Ishikawa (cell line): ENCODE data around the gene AATK.
A peak's percentile ranks its signal among the peaks of the same experiment; 100 is the strongest.

Source experiments
- CEBPB ChIP-seq: IDR thresholded peaks from 2 replicates; pipeline ENCODE4 v1.6.1; 2012
- CREB1 ChIP-seq: IDR thresholded peaks from 2 replicates; pipeline ENCODE4 v1.6.1; 2012; ENCODE audit warnings: low read depth
- EGR1 ChIP-seq: IDR thresholded peaks from 2 replicates; pipeline ENCODE4 v1.6.1; 2012
- EP300 ChIP-seq: IDR thresholded peaks from 2 replicates; pipeline ENCODE4 v1.6.1; 2012; ENCODE audit warnings: borderline replicate concordance
- FOXM1 ChIP-seq: IDR thresholded peaks from 2 replicates; pipeline ENCODE4 v1.6.1; 2012; ENCODE audit warnings: low read depth, borderline replicate concordance
- NFIC ChIP-seq: IDR thresholded peaks from 2 replicates; pipeline ENCODE4 v1.6.1; 2012
- RAD21 ChIP-seq: IDR thresholded peaks from 2 replicates; pipeline ENCODE4 v1.6.1; 2012; ENCODE audit warnings: low read depth
- TAF1 ChIP-seq: IDR thresholded peaks from 2 replicates; pipeline ENCODE4 v1.6.1; 2012; ENCODE audit warnings: low read depth, mild to moderate bottlenecking
- TCF12 ChIP-seq: IDR thresholded peaks from 2 replicates; pipeline ENCODE4 v1.6.1; 2012; ENCODE audit warnings: low read depth
- TEAD4 ChIP-seq: IDR thresholded peaks from 2 replicates; pipeline ENCODE4 v1.6.1; 2012
- YY1 ChIP-seq: IDR thresholded peaks from 2 replicates; pipeline ENCODE4 v1.6.1; 2012; ENCODE audit warnings: low read depth
- ZBTB7A ChIP-seq: IDR thresholded peaks from 2 replicates; pipeline ENCODE4 v1.6.1; 2012; ENCODE audit warnings: low read depth
- TF ChIP-seq, protein P1 (sequence below): IDR thresholded peaks from 2 replicates; pipeline ENCODE4 v1.6.1; 2012; ENCODE audit warnings: low read depth, mild to moderate bottlenecking
- TF ChIP-seq, protein P2 (sequence below): IDR thresholded peaks from 2 replicates; pipeline ENCODE4 v1.6.1; 2012
- TF ChIP-seq, protein P3 (sequence below): IDR thresholded peaks from 2 replicates; pipeline ENCODE4 v1.6.1; 2012

AATK gene

DNA sequence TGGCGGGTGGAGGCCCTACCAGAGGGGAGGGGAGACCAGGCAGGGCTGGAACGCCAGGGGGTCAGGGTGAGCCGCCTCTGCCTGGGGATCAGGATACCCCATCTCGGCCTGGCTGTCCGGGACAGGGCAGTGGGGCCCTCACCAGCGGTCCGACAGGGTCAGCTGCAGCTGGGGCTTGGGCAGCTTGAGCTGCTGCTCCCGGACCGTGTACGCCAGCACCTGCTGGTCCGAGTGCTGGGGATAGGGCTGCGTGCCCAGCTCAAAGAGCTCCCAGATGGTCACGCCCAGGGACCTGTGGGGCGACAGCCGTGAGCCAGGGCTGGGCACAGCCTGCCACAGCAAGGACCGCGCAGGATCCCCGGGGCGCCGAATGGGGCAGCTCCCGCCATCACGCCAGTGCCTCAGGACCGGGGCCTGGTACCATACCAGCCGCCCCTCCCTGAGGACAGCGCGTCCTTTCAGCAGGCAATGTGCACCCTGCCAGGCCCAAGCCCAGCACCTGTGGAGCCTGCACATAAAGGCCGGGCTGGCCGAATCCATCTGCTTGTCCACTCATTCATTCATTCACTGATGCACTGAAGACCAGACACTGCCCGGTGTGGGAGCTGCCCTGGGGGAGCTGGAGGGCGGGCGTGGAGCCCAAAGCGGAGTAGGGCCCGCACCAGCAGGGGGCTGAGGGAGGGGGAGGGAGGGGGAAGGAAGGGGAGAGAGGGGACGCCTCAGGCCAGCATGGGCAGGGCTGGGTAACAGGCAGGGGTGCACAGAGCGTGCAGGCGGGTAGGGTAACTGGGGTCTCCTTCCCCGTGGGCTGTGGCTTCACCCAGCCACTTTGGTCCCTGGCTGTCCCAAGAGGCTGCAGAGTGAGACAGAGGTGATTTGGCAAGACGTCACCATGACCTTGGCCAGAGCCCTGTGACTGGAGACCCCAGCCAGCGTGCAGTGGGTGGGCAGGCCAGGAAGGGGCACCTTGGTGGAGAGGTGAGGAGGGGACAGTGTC lies 42.7 kb downstream of the AATK start:
- TF ChIP-seq TEAD4 (no peak), ZBTB7A (no peak), EP300 (no peak), RAD21 (no peak)
- TF ChIP-seq, protein P1, sequence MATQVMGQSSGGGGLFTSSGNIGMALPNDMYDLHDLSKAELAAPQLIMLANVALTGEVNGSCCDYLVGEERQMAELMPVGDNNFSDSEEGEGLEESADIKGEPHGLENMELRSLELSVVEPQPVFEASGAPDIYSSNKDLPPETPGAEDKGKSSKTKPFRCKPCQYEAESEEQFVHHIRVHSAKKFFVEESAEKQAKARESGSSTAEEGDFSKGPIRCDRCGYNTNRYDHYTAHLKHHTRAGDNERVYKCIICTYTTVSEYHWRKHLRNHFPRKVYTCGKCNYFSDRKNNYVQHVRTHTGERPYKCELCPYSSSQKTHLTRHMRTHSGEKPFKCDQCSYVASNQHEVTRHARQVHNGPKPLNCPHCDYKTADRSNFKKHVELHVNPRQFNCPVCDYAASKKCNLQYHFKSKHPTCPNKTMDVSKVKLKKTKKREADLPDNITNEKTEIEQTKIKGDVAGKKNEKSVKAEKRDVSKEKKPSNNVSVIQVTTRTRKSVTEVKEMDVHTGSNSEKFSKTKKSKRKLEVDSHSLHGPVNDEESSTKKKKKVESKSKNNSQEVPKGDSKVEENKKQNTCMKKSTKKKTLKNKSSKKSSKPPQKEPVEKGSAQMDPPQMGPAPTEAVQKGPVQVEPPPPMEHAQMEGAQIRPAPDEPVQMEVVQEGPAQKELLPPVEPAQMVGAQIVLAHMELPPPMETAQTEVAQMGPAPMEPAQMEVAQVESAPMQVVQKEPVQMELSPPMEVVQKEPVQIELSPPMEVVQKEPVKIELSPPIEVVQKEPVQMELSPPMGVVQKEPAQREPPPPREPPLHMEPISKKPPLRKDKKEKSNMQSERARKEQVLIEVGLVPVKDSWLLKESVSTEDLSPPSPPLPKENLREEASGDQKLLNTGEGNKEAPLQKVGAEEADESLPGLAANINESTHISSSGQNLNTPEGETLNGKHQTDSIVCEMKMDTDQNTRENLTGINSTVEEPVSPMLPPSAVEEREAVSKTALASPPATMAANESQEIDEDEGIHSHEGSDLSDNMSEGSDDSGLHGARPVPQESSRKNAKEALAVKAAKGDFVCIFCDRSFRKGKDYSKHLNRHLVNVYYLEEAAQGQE = no peak
- TF ChIP-seq, protein P2, sequence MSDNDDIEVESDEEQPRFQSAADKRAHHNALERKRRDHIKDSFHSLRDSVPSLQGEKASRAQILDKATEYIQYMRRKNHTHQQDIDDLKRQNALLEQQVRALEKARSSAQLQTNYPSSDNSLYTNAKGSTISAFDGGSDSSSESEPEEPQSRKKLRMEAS = no peak
- TF ChIP-seq, protein P3, sequence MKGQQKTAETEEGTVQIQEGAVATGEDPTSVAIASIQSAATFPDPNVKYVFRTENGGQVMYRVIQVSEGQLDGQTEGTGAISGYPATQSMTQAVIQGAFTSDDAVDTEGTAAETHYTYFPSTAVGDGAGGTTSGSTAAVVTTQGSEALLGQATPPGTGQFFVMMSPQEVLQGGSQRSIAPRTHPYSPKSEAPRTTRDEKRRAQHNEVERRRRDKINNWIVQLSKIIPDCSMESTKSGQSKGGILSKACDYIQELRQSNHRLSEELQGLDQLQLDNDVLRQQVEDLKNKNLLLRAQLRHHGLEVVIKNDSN = no peak

DNA sequence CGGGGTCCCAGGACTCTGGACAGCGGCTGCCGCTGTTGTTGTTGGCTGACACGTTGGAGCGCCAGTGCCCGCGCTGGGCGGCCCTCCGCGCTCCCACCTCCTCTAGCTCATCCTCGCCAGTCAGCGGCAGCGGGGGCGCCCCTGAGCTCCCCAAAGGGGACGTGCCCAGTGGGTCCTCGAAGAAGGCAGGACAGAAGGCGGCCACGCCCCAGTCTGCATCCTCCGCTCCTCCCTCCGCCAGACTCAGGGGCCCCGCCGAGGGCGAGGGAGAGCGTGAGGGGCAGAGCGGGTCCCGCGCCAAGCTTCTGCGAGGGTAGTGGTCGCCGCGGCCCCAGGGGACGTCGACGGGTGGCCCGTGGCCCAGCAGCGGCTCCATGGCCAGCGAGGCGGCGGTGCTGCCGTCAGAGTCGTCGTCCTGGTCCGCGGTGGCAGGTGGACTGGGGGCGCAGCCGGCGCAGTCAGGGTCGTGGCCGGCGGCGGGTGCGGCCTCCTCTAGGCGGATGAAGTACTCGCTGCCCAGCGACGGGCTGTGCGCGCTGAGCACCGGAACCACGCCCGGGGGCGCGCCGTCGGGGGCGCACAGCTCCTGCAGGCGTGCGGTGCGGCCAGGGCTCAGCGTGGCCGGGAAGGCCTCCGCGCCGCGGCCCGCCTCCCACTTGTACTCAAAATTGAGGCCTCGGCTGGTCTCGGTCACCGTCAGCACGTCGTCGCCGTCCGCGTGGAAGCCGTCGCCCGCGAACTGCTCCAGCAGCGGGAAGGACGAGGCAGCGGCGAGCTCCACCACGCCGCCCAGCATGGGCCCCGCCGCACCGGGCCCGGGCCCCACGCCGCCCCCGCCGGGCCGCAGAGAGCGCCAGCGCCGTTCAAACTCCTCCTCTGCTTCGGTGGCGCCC lies 43.9 kb downstream of the AATK start:
- TF ChIP-seq, protein P1 = 0 out of 2 replicates have a peak, but pooled peaks have one; percentile 12
- no peak for TF ChIP-seq CEBPB

DNA sequence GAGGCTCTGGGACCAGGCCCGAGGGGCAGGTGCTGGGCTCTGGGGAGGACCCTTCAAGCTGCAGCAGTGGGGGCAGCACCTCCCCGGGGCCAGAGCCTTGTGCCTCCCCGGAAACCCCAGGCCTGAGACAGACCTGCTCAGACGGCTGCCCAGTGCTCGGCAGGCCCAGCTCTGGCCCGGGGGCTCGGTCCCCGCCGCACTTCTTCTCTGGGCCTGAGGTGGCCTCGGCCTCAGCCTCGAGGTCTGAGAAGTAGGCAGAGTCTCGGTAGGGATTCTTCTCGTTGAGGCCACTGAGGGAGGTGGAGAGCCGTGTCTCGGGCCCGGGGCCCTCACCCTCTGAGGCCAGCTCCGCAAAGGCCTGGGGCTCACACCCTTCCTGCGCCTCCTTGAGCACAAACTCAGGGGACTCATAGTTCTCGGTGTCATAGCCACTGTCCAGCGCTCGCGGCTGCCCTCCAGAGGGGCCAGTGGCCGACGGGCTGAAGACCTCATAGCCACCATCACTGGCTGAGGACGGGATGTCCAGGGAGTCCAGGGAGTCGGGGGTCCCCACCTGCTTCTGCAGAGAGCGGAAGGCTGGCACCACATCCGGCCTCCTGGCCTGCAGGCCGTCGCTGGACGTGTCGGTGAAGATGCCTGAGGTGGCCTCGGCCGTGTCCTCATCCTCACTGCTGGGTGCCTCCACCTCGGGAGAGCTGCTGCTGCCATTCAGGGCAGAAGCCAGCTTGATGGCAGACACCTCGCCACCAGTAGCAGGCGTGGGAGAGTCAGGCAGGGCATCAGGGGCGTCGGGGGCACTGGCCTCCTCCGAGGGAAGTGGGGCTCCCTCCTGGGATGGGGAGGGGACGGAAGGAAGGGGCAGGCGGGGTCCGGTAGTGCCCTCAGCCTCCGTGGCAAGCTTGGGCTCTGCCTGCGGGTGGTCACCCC lies 45.1 kb downstream of the AATK start:
- TF ChIP-seq RAD21 = no peak
- TF ChIP-seq ZBTB7A = no peak
- TF ChIP-seq, protein P1 = no peak
- no peak for TF ChIP-seq YY1
- no peak for TF ChIP-seq EGR1
- TF ChIP-seq FOXM1 = no peak
- no peak for TF ChIP-seq EP300
- TF ChIP-seq, protein P2 = no peak
- no peak for TF ChIP-seq NFIC
- TF ChIP-seq CEBPB = no peak
- TF ChIP-seq, protein P3 = no peak
- TF ChIP-seq CREB1 = no peak
- no peak for TF ChIP-seq TEAD4
- TF ChIP-seq TAF1 = no peak
- no peak for TF ChIP-seq TCF12
